SK-N-SH treated with all-trans-retinoic acid at 6 μM for 48 hours (cell line): ENCODE data around the gene UBALD2.

Source experiments
- ATAC-seq: fragments of 200-7000 bp; cut with Tn5 transposase; 3 replicates; pipeline ENCODE4 v1.9.1; 2020; ENCODE audit warnings: mild to moderate bottlenecking, moderate library complexity
- BACH2 ChIP-seq: fragments of 250-450 bp; sonication (Bioruptor Pico); IDR thresholded peaks from 2 replicates; pipeline ENCODE4 v1.9.0; 2021; ENCODE audit warnings: mild to moderate bottlenecking, borderline replicate concordance
- CREB5 ChIP-seq: fragments of 250-450 bp; sonication (Bioruptor Pico); IDR thresholded peaks from 2 replicates; pipeline ENCODE4 v1.5.1; 2020; ENCODE audit warnings: low read depth, mild to moderate bottlenecking, moderate library complexity
- CSDC2 ChIP-seq: fragments of 250-450 bp; sonication (Bioruptor Pico); IDR thresholded peaks from 2 replicates; pipeline ENCODE4 v1.5.0; 2020; ENCODE audit warnings: mild to moderate bottlenecking, moderate library complexity
- CSRNP3 ChIP-seq: fragments of 250-450 bp; sonication (Bioruptor Pico); IDR thresholded peaks from 2 replicates; pipeline ENCODE4 v1.5.1; 2021; ENCODE audit warnings: mild to moderate bottlenecking, moderate library complexity
- ESRRG ChIP-seq: fragments of 250-450 bp; sonication (Bioruptor Pico); IDR thresholded peaks from 2 replicates; pipeline ENCODE4 v1.6.1; 2021; ENCODE audit warnings: mild to moderate bottlenecking
- GLIS3 ChIP-seq: fragments of 250-450 bp; sonication (Bioruptor Pico); IDR thresholded peaks from 2 replicates; pipeline ENCODE4 v1.5.0; 2020; ENCODE audit warnings: mild to moderate bottlenecking, moderate library complexity
- ISL1 ChIP-seq: fragments of 250-450 bp; sonication (Bioruptor Pico); IDR thresholded peaks from 2 replicates; pipeline ENCODE4 v2.1.2; 2022; ENCODE audit warnings: mild to moderate bottlenecking, moderate library complexity
- OSR1 ChIP-seq: fragments of 250-450 bp; sonication (Bioruptor Pico); IDR thresholded peaks from 2 replicates; pipeline ENCODE4 v1.8.0; 2022; ENCODE audit warnings: moderate library complexity, mild to moderate bottlenecking, inconsistent platforms
- PATZ1 ChIP-seq: fragments of 250-450 bp; sonication (Bioruptor Pico); IDR thresholded peaks from 2 replicates; pipeline ENCODE4 v1.8.0; 2020; ENCODE audit warnings: mild to moderate bottlenecking, moderate library complexity, borderline replicate concordance
- POU6F1 ChIP-seq: fragments of 250-450 bp; sonication (Bioruptor Pico); IDR thresholded peaks from 2 replicates; pipeline ENCODE4 v1.8.0; 2021; ENCODE audit warnings: low read depth, mild to moderate bottlenecking, moderate library complexity, borderline replicate concordance
- PPARA ChIP-seq: fragments of 250-450 bp; sonication (Bioruptor Pico); IDR thresholded peaks from 2 replicates; pipeline ENCODE4 v1.5.0; 2020; ENCODE audit warnings: mild to moderate bottlenecking, borderline replicate concordance
- SNAI2 ChIP-seq: fragments of 250-450 bp; sonication (Bioruptor Pico); IDR thresholded peaks from 2 replicates; pipeline ENCODE4 v1.5.0; 2020; ENCODE audit warnings: mild to moderate bottlenecking, moderate library complexity
- TSHZ2 ChIP-seq: fragments of 250-450 bp; sonication (Bioruptor Pico); IDR thresholded peaks from 2 replicates; pipeline ENCODE4 v1.5.0; 2020; ENCODE audit warnings: mild to moderate bottlenecking, moderate library complexity
- ZC3H10 ChIP-seq: fragments of 250-450 bp; sonication (Bioruptor Pico); IDR thresholded peaks from 2 replicates; pipeline ENCODE4 v1.5.1; 2021; ENCODE audit warnings: mild to moderate bottlenecking, moderate library complexity
- ZFP3 ChIP-seq: fragments of 250-450 bp; sonication (Bioruptor Pico); IDR thresholded peaks from 2 replicates; pipeline ENCODE4 v1.5.0; 2020; ENCODE audit warnings: mild to moderate bottlenecking, moderate library complexity
- ZFP30 ChIP-seq: fragments of 450-650 bp; formaldehyde crosslinking; IDR thresholded peaks from 2 replicates; pipeline ENCODE4 v1.5.0; 2022; ENCODE audit warnings: mild to moderate bottlenecking, moderate library complexity
- ZNF565 ChIP-seq: fragments of 450-650 bp; formaldehyde crosslinking; conservative IDR thresholded peaks from 2 replicates; pipeline ENCODE4 v1.5.0; 2020; ENCODE audit warnings: low read depth, mild to moderate bottlenecking, moderate library complexity
- ZNF70 ChIP-seq: fragments of 450-650 bp; formaldehyde crosslinking; IDR thresholded peaks from 2 replicates; pipeline ENCODE4 v1.5.0; 2020; ENCODE audit warnings: mild to moderate bottlenecking, moderate library complexity

UBALD2 gene

GRCh38 chr17:76314392-76315227 is 49.5 kb downstream of the UBALD2 start:
- TF ChIP-seq ZC3H10 (CRISPR knock-in tag) (no peak), GLIS3 (CRISPR knock-in tag) (no peak), SNAI2 (CRISPR knock-in tag) (0 out of 2 replicates have a peak, but pooled peaks have one; percentile 28), OSR1 (no peak), POU6F1 (CRISPR knock-in tag) (no peak)
- ATAC-seq, result peak; percentile 63

GRCh38 chr17:76317535-76317934 is 52.4 kb downstream of the UBALD2 start:
- no peak for TF ChIP-seq ZNF70 (CRISPR knock-in tag)
- TF ChIP-seq OSR1, result no peak
- TF ChIP-seq CSDC2 (CRISPR knock-in tag), result no peak
- no peak for TF ChIP-seq ZFP3 (CRISPR knock-in tag)
- TF ChIP-seq ZC3H10 (CRISPR knock-in tag), result no peak
- no peak for TF ChIP-seq PPARA (CRISPR knock-in tag)
- TF ChIP-seq POU6F1 (CRISPR knock-in tag), result no peak
- TF ChIP-seq ISL1 (CRISPR knock-in tag), result no peak
- no peak for TF ChIP-seq ZNF565 (CRISPR knock-in tag)
- TF ChIP-seq BACH2 (CRISPR knock-in tag), result no peak
- no peak for TF ChIP-seq ESRRG (CRISPR knock-in tag)
- no peak for TF ChIP-seq ZFP30 (CRISPR knock-in tag)
- no peak for TF ChIP-seq GLIS3 (CRISPR knock-in tag)
- TF ChIP-seq TSHZ2 (CRISPR knock-in tag), result no peak
- ATAC-seq, result no peak

- TF ChIP-seq SNAI2 (CRISPR knock-in tag) (no peak), ZNF565 (CRISPR knock-in tag) (no peak), ISL1 (CRISPR knock-in tag) (no peak), PATZ1 (CRISPR knock-in tag) (no peak), TSHZ2 (CRISPR knock-in tag) (no peak), CSDC2 (CRISPR knock-in tag) (no peak), PPARA (CRISPR knock-in tag) (no peak), CSRNP3 (CRISPR knock-in tag) (no peak), BACH2 (CRISPR knock-in tag) (no peak), ZFP30 (CRISPR knock-in tag) (no peak), CREB5 (CRISPR knock-in tag) (no peak)
- TF ChIP-seq, all 23 proteins: peak for 0
- ATAC-seq, result no peak
Measured at GRCh38 chr17:76318586-76318985, 53.4 kb downstream of the UBALD2 start.
